Panc1 (cell line): ENCODE measurements around the gene OPRD1. TPM values are rescaled to one million over a fixed set of nuclear protein-coding genes. Genes with fewer than 3 reads are reported as not detected.

Experiments used
- ATAC-seq: fragments of 200-7000 bp; cut with Tn5 transposase; 2 replicates; pipeline ENCODE4 v1.9.1; 2020; ENCODE audit warnings: mild to moderate bottlenecking, moderate library complexity
- BruUV-seq: library from RNA; stranded (reverse); fragments of 400-500 nt; replicated peaks from 2 replicates; lab custom pipeline; 2021; lab: Mats Ljungman, UMichigan
- CTCF ChIA-PET: fragments of 300-600 bp; sonication (Branson Sonifier 250); formaldehyde crosslinking; loops from one replicate; lab custom pipeline; 2022; ENCODE audit warnings: antibody characterized with exemption; lab: Charles Lee
- POLR2A ChIA-PET: fragments of 300-600 bp; sonication (Branson Sonifier 250); formaldehyde crosslinking; loops from one replicate; lab custom pipeline; 2022; ENCODE audit warnings: antibody characterized with exemption; lab: Charles Lee
- DNase-seq: peaks from one replicate; pipeline ENCODE4 v3.0.0-alpha.2; 2010; ENCODE audit warnings: low read depth, low spot score
- H3K27ac ChIP-seq: 2 replicates; pipeline ENCODE4 v1.5.1; 2011; ENCODE audit warnings: mild to moderate bottlenecking, low read length, inconsistent platforms
- H3K27me3 ChIP-seq: fragments of 200-500 bp; sonication (Bioruptor generic); 2 replicates; pipeline ENCODE4 v1.6.0; 2014; ENCODE audit warnings: low read length, inconsistent platforms; ENCODE audit not compliant: control insufficient read depth, insufficient read depth
- H3K36me3 ChIP-seq: fragments of 200-500 bp; sonication (Bioruptor generic); 2 replicates; pipeline ENCODE4 v1.5.1; 2014; ENCODE audit warnings: inconsistent platforms, mild to moderate bottlenecking, low read length, moderate library complexity; ENCODE audit not compliant: control insufficient read depth, insufficient read depth
- H3K4me1 ChIP-seq: 2 replicates; pipeline ENCODE4 v1.5.1; 2011; ENCODE audit warnings: inconsistent platforms, mild to moderate bottlenecking, low read length, moderate library complexity; ENCODE audit not compliant: control insufficient read depth, insufficient read depth
- H3K4me3 ChIP-seq, 2 experiments: 2 replicates each; pipeline ENCODE4 v1.5.1; 2011 to 2012; ENCODE audit warnings: low read depth in 2 of 2, low read length in 2 of 2, mild to moderate bottlenecking in 2 of 2, inconsistent platforms in 1 of 2, moderate library complexity in 1 of 2
- H3K9me3 ChIP-seq: fragments of 200-500 bp; sonication (Bioruptor generic); 2 replicates; pipeline ENCODE4 v1.5.1; 2014; ENCODE audit warnings: low read depth, mild to moderate bottlenecking, inconsistent platforms, low read length, moderate library complexity; ENCODE audit not compliant: control insufficient read depth, insufficient read depth
- CTCF ChIP-seq: fragments of 450-650 bp; IDR thresholded peaks from 2 replicates; pipeline ENCODE4 v1.5.1; 2017; ENCODE audit warnings: mild to moderate bottlenecking
- POLR2AphosphoS5 ChIP-seq: IDR thresholded peaks from 2 replicates; pipeline ENCODE4 v1.6.1; 2012; ENCODE audit warnings: mild to moderate bottlenecking, low read depth, low read length, moderate library complexity
- REST ChIP-seq, 2 experiments: IDR thresholded peaks; 2 replicates each; pipeline ENCODE4 v1.6.1; 2011 to 2012; ENCODE audit warnings: low read depth in 2 of 2, control low read depth in 1 of 2, low read length in 1 of 2, mild to moderate bottlenecking in 1 of 2, moderate library complexity in 1 of 2; ENCODE audit not compliant: insufficient read depth in 1 of 2
- SIN3A ChIP-seq: IDR thresholded peaks from 2 replicates; pipeline ENCODE4 v1.6.1; 2012; ENCODE audit warnings: low read depth, mild to moderate bottlenecking, low read length, moderate library complexity, borderline replicate concordance; ENCODE audit not compliant: insufficient read depth
- TCF7L2 ChIP-seq: IDR thresholded peaks from 2 replicates; pipeline ENCODE4 v1.6.1; 2011; ENCODE audit warnings: mild to moderate bottlenecking, low read depth, low read length, inconsistent platforms
- in situ Hi-C: cut with HindIII; loops from 2 replicates; pipeline ENCODE4 v1.10.0; 2016; ENCODE audit warnings: low sequenced_read_pairs, low pct_unique_long_range_greater_than_20kb
- intact Hi-C: fragments of 100-400 bp; cut with micrococcal nuclease; formaldehyde crosslinking; loops from one replicate; pipeline ENCODE4 v1.10.0; 2022; ENCODE audit not compliant: unreplicated experiment
- total RNA-seq: library from RNA; stranded (reverse); gene quantifications from one replicate; pipeline ENCODE4 v1.2.1, GENCODE V29; 2021; ENCODE audit not compliant: unreplicated experiment

The OPRD1 gene
- total RNA-seq, 1 experiment from 2014 or later: 5.4 TPM

GRCh38 chr1:28781305-28781704 lies 30.7 kb upstream of the OPRD1 start:
- H3K9me3 ChIP-seq: no peaks in the 10 kb centered on the region
- in situ Hi-C loops: no loop called here
- H3K27me3 ChIP-seq: no peaks in the 10 kb centered on the region
- H3K4me1 ChIP-seq: no peaks in the 10 kb centered on the region
- no peak overlapping the region for H3K4me3 ChIP-seq
- ChIA-PET CTCF (interaction anchor here (1.4 kb wide), 1 partner anchor 96 kb away, joined by 4 read pairs; no protein-coding TSS in a partner anchor), POLR2A (no interaction called here)
- TF ChIP-seq CTCF: no peak
- no peak for TF ChIP-seq POLR2AphosphoS5
- TF ChIP-seq REST (IDR thresholded peaks at IDR 0.05; ENCODE audit: insufficient read depth in 1 of 2, low read depth in 2 of 2, low read length in 1 of 2): no peak
- TF ChIP-seq SIN3A: no peak
- no peak for TF ChIP-seq TCF7L2
- no peak for DNase-seq
- no peak overlapping the region for H3K27ac ChIP-seq
- no TSS peak for BruUV-seq
- H3K36me3 ChIP-seq: no peaks in the 10 kb centered on the region
- no peak for ATAC-seq
- intact Hi-C loops: no loop called here

- BruUV-seq: no TSS peak
- in situ Hi-C loops: no loop called here
- no peak overlapping the region for H3K27ac ChIP-seq
- no peaks in the 10 kb centered on the region for H3K9me3 ChIP-seq
- ChIA-PET POLR2A (no interaction called here), CTCF (interaction anchor here (0.5 to 1.4 kb wide), 3 partner anchors 95 to 1075 kb away, joined by 3 to 4 read pairs (median 4); no protein-coding TSS in a partner anchor)
- no peaks in the 10 kb centered on the region for H3K4me1 ChIP-seq
- ATAC-seq (no peak), DNase-seq (no peak)
- no peak overlapping the region for H3K4me3 ChIP-seq
- no peaks in the 10 kb centered on the region for H3K27me3 ChIP-seq
- TF ChIP-seq REST (IDR thresholded peaks at IDR 0.05; ENCODE audit: insufficient read depth in 1 of 2, low read depth in 2 of 2, low read length in 1 of 2) (no peak), CTCF (no peak), SIN3A (no peak), TCF7L2 (no peak), POLR2AphosphoS5 (no peak)
- intact Hi-C loops: no loop called here
- H3K36me3 ChIP-seq: no peaks in the 10 kb centered on the region
Observed at GRCh38 chr1:28782011-28782410, 30.0 kb upstream of the OPRD1 start.
